Stimulated activated naive CD8-positive, alpha-beta T cell treated with anti-CD3 and anti-CD28 coated beads, Interleukin-15, amount 100 ng/mL, for 72 hours (primary cell): ENCODE data around the gene ATOSB.

Experiments
- ATAC-seq: fragments of 150-1000 bp; cut with Tn5 transposase; 2 replicates; pipeline ENCODE4 v1.10.0; 2021; ENCODE audit warnings: mild to moderate bottlenecking, moderate library complexity
- DNase-seq, 2 donors: peaks; one replicate each; pipeline ENCODE4 v3.0.0; 2021 to 2022
- H3K27ac Mint-ChIP-seq, 2 donors: one replicate each; pipeline ENCODE4 v1.8.0; 2022; ENCODE audit warnings: mild to moderate bottlenecking in 2 of 2, mixed read lengths in 2 of 2, moderate library complexity in 2 of 2
- H3K27me3 Mint-ChIP-seq: one replicate; pipeline ENCODE4 v1.8.0; 2022; ENCODE audit warnings: mixed read lengths
- H3K4me1 Mint-ChIP-seq: one replicate; pipeline ENCODE4 v1.8.0; 2022; ENCODE audit warnings: mild to moderate bottlenecking, mixed read lengths
- H3K4me3 Mint-ChIP-seq, 2 donors: one replicate each; pipeline ENCODE4 v1.8.0; 2022; ENCODE audit warnings: mild to moderate bottlenecking in 2 of 2, mixed read lengths in 2 of 2, moderate library complexity in 1 of 2
- H3K9me3 Mint-ChIP-seq, 2 donors: one replicate each; pipeline ENCODE4 v1.8.0; 2022; ENCODE audit warnings: mixed read lengths in 2 of 2

ATOSB gene

DNA sequence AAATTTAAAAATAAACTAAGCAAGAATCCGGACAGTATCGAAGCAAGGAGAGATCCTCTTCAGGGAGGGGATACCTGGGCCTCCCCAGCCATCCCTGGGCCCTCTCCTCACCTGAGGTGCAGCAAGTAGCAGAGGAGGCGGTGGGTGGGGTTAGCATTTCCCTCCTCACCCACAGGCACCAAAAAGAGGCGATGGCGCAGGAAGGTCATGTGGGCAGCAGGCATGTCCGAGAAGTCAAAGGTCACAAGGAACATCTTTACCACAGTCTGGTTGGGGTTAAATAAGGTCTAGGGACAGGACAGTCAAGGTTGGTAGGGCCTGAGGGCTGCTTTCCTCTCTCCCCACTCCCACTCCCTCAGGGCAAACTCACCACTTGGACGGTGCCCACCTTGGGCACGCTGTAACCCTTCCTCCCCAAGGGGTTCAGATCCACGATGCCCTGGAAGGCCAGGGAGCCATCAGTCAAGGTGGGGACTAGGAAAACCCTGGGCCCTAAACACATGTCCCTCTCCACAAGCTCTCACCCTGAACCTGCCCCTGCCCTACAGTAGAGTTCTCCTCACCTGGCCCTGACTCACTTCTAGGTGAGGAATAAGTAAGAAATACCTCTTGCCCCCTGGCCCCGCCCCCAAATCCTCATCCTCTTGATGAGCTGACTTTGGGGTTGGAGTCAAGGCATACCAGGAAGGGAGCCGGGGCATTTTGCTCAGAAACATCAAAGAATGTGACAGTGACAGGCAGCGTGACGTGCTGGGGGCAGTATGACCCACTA is 9.9 kb downstream of the ATOSB start:
- no peak overlapping the region for H3K4me3 Mint-ChIP-seq

DNA sequence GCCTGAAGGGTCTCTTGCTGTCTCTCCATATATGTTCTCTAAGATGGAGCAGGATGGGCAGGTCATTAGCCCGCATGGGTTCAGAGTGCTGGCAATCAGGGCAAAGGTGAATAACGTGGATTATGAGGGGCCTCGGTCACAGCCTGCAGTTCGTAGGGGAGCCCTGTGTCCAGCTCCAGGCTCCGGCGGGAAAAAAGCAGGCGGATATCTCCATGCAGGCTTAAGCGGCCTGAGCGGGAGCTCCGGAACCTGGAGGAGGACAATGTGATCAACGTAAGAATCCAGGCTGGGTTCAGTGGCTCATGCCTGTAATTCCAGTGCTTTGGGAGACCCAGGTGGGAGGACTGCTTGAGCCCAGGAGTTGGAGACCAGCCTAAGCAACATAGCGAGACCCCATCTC is 10.5 kb downstream of the ATOSB start:
- no peaks in the 10 kb centered on the region for H3K9me3 Mint-ChIP-seq
- no peaks in the 10 kb centered on the region for H3K27me3 Mint-ChIP-seq
- no peak overlapping the region for H3K27ac Mint-ChIP-seq
- no peak for DNase-seq
- H3K4me1 Mint-ChIP-seq: peaks cover 39% of the 10 kb centered on the region
- no peak for ATAC-seq
- no peak overlapping the region for H3K4me3 Mint-ChIP-seq

More for the DNA sequence above, 9.9 kb downstream of the ATOSB start:
- H3K27me3 Mint-ChIP-seq: no peaks in the 10 kb centered on the region
- H3K4me1 Mint-ChIP-seq: peaks cover 39% of the 10 kb centered on the region
- no peak for DNase-seq
- ATAC-seq: no peak
- no peak overlapping the region for H3K27ac Mint-ChIP-seq
- H3K9me3 Mint-ChIP-seq: no peaks in the 10 kb centered on the region

DNA sequence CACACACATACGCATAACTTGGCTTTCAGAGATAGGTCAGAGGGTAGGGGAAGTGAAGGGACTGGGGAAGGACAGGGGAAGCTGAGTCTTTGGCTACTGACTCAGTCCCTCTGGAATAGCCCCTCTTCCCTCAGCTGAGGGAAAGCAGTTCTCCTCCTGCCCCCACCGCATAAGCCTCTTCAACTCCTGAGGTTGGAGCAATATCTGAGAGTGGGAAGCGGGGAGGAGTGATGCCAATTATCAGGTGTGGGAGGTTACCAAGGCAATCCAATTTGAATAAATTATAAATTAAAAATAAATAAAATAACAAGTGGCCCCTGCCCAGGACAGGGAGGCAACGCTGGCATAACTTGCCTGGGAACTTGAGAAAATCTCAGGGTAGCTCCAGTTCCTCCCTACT is 11.1 kb downstream of the ATOSB start:
- ATAC-seq (no peak), DNase-seq (no peak)
- Mint-ChIP-seq H3K4me3 (no peak overlapping the region), H3K27me3 (no peaks in the 10 kb centered on the region), H3K9me3 (no peaks in the 10 kb centered on the region), H3K4me1 (peaks cover 41% of the 10 kb centered on the region), H3K27ac (no peak overlapping the region)

DNA sequence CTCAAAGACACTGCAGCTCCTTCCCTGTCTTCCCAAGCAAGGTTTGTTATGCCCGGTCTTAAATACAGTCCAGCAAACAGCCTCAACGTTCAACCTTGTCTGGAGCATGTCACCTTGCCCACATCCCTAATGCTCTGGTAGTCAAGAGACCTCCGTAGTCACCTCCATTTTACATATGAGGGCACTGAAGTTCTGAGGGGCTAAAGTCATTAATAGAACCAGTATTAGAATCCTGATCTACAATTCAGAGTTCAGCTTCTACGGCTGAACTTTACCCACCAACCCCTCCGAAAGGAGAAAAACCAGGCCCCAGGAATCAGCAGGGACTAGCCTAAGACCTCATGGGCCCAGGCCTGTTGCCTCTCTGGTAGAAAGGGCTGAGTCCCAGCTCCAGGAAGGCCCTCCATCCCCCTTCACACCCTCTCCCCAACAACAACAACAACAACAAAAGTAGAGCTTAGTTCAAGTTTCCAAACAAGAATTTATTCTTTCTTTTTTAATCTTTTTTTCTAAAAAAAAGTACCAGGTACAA is 11.9 kb downstream of the ATOSB start:
- Mint-ChIP-seq H3K27me3 (no peaks in the 10 kb centered on the region), H3K27ac (peak overlapping the region; percentile 93 to 99), H3K4me1 (peaks cover 45% of the 10 kb centered on the region), H3K9me3 (no peaks in the 10 kb centered on the region), H3K4me3 (peak overlapping the region; percentile 96 to 99)
- DNase-seq: no peak
- ATAC-seq: no peak

DNA sequence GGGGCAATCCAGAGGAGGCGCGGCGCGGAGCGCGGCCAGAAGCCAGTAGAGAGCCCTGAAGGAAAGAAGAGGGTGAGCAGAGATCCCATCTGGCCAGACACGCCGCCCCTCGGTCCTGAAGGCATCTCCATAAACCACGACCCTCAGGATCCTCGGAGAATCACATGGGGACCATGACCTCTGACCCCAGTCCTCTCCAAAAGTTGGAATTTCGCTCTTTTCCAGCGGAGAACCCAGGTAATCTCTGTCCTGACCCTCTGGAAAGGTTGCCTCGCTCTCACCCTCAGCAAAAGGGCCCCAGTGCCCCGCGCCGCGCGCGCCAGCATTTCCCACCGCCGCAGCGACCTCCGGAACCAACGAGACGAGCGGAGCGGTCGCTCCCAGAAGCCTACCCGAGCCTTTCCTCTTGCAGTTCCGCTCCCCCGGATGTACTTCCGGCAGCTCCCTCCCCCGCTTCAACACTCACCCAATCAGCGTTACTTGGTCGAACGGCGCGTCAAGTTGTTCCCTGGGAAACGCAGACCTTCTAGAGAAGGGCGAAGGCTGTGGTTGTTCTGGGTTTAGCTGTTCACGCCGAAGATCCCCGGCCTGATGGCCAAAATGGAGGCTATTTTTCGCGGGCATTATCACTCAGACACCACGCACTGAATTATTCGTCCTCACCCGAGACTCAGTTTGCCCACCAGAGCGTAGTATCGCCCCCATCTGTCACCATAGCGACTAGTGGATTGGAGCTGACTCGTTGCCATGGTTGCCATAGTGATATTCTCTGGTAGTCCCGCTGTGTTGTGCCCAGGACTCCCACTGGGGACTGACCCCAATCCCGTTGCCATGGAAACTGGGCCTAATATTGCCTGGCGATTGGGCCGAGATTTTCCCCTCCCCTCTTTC is 12.6 kb downstream of the ATOSB start, which contains the start of gene STOML2:
Gene STOML2, minus strand, starts transcription at position 363 of the 891 bp plus-strand sequence. Its CDS starts 37 bp downstream, at position 326.
- H3K4me1 Mint-ChIP-seq: peaks cover 46% of the 10 kb centered on the region
- peak within 1 kb of the TSS; percentile 99 for H3K27ac Mint-ChIP-seq
- peak; percentile 98 for ATAC-seq
- DNase-seq: peak; percentile 81 to 93
- no peaks in the 10 kb centered on the region for H3K27me3 Mint-ChIP-seq
- H3K9me3 Mint-ChIP-seq: no peaks in the 10 kb centered on the region
- peak within 1 kb of the TSS; percentile 96 to 99 for H3K4me3 Mint-ChIP-seq

DNA sequence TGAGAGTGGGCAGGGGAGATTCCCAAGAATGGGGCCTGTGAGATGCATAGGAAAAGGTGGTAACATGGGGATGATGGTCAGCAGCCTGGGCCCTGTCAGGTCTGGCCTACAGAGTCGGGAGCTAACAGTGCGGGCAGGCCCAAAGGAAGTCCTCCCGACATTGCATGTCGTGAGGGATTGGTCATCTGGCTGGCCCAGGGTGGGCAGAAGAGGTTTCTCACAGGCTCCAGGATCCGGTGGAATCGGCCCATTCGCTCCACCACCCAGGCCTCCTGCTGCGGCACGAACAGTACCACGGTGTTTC is 13.2 kb downstream of the ATOSB start:
- peak overlapping the region; percentile 99 for H3K27ac Mint-ChIP-seq
- ATAC-seq: peak; percentile 47
- no peaks in the 10 kb centered on the region for H3K9me3 Mint-ChIP-seq

DNA sequence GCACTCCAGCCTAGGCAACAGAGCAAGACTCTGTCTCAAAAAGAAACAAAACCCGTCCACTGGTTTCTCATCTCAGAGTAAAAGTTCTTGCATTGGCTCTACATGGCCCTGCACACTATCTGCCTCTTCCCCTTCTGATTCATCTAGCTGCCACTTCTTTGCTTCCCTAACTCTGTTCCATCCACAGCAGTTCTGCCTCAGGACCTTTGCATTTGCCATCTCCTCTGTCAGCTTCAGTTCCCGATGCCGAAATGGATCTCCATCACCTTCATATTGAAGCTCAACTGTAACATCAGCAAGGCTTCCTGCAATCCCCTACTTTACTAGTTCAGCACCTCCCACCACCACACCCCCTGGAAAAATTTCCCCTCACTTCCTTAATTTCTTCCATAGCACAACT is 18.1 kb downstream of the ATOSB start:
- H3K9me3 Mint-ChIP-seq: no peaks in the 10 kb centered on the region
- no peaks in the 10 kb centered on the region for H3K27me3 Mint-ChIP-seq
- no peak for DNase-seq
- H3K4me3 Mint-ChIP-seq: peak overlapping the region in 1 of 2 donors; percentile 35
- ATAC-seq: no peak
- peak overlapping the region; percentile 14 to 65 for H3K27ac Mint-ChIP-seq
- peaks cover 78% of the 10 kb centered on the region for H3K4me1 Mint-ChIP-seq

More for the DNA sequence above, 13.2 kb downstream of the ATOSB start:
- Mint-ChIP-seq H3K4me1 (peaks cover 52% of the 10 kb centered on the region), H3K27me3 (no peaks in the 10 kb centered on the region), H3K4me3 (peak overlapping the region; percentile 96 to 99)
- DNase-seq: no peak

DNA sequence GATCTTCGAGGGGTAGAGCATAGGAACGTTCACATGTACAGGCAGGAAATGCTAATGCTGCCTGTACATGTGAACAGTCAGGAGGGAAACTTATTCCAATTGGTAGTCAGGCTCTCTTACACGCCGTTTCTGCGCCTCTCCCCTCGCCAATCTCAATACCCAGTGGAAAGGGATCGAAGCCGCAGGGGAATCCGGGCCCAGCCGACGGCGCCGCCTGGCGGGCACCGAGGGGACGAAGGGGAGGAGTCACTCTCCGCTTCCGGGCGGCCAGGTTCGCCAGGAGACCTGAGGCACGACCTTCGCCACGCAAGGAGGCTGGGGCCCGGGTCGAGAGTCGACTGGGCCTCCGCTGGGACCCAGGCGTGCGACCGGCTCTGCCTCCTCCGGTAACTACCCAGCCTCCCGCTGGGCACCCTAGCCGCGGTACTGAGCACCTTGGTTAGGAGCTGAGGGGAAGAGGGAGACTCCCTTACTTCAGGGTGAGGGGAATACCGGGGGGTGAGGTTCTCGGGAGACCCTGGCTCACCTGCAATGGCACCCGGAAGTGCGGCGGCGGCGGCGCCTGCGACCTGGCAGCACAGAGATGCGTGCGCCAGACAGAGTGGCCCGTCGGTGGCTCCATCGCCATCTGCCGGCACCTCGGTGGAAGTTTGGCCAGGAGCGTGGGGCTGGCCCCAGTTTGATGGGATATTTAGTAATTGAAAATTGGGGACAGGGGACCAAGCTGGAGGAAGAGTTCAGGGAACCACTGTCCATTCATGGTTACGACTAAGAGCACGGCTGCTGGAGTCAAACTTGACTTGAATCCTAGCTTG is 19.4 kb downstream of the ATOSB start, which contains the start of gene PIGO:
Gene PIGO, minus strand, starts transcription at position 557 of the 815 bp plus-strand sequence. CDS start 1,026 bp downstream, outside the sequence.
- DNase-seq: peak; percentile 92 to 93
- no peaks in the 10 kb centered on the region for H3K27me3 Mint-ChIP-seq
- no peaks in the 10 kb centered on the region for H3K9me3 Mint-ChIP-seq
- peak; percentile 94 for ATAC-seq
- H3K4me3 Mint-ChIP-seq: peak within 1 kb of the TSS; percentile 87 to 92
- H3K27ac Mint-ChIP-seq: peak within 1 kb of the TSS; percentile 97 to 99
- peaks cover 65% of the 10 kb centered on the region for H3K4me1 Mint-ChIP-seq

DNA sequence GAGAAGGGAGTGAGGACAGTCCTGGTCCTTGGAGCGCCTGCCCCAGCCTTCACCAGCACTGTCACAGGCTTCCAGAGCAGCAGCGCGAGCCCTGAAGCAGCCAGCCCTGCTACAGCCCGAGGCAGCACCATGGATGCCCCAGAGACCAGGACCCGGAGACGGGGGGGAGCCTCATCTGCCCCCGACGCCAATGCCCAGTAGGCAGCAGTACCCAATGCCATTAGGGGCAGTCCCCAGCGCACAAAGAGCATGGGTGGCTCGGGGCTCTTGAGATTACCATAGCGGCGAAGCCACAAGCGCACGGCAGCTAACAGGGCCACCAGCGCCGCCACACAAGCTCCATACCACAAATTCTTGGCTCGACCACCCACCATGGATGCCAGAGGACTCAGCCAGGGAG is 24.1 kb downstream of the ATOSB start:
- Mint-ChIP-seq H3K4me3 (no peak overlapping the region), H3K9me3 (no peaks in the 10 kb centered on the region), H3K27me3 (no peaks in the 10 kb centered on the region), H3K27ac (no peak overlapping the region), H3K4me1 (peaks cover 29% of the 10 kb centered on the region)
- DNase-seq: no peak
- no peak for ATAC-seq

DNA sequence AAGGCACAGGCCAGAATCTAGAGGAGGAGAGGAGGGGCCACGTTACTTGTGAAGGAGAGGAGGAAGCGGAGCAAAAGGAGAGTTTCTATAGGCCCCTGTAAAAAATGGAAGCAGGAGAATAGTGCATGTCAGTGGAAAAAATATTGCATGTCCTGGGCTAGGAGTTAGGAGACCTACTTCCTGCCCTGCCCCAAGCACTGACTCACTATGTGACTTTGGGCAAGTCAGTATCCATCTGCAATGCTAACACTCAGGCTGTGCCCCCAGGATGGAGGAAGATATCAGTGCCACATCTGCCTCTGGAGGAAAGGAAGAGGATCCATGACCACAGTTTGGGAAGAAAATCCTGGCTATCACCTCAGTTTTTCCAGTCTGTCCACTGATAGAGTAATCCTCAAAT is 26.2 kb downstream of the ATOSB start:
- DNase-seq (no peak), ATAC-seq (no peak)
- no peaks in the 10 kb centered on the region for H3K27me3 Mint-ChIP-seq
- H3K9me3 Mint-ChIP-seq: no peaks in the 10 kb centered on the region
- H3K4me3 Mint-ChIP-seq: no peak overlapping the region
- H3K4me1 Mint-ChIP-seq: peaks cover 9% of the 10 kb centered on the region
- no peak overlapping the region for H3K27ac Mint-ChIP-seq

DNA sequence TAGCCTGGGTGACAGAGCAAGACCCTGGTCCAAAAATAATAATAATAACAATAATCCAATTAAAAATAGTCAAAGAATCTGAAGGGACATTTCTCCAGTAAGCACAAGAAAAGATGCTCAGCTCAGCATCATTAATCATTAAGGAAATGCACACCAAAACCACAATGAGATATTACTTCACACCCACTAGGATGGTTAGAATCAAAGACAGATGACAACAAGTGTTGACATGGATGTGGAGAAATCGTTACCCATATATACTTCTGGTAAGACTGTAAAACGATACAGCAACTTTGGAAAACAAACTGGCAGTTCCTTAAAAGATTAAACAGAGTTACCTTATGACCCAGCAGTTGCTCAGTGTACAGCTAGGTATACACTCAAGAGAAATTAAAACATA is 30.6 kb downstream of the ATOSB start:
- Mint-ChIP-seq H3K9me3 (no peaks in the 10 kb centered on the region), H3K27ac (no peak overlapping the region), H3K4me3 (no peak overlapping the region), H3K4me1 (peaks cover 4% of the 10 kb centered on the region), H3K27me3 (no peaks in the 10 kb centered on the region)
- DNase-seq: no peak
- ATAC-seq: no peak

DNA sequence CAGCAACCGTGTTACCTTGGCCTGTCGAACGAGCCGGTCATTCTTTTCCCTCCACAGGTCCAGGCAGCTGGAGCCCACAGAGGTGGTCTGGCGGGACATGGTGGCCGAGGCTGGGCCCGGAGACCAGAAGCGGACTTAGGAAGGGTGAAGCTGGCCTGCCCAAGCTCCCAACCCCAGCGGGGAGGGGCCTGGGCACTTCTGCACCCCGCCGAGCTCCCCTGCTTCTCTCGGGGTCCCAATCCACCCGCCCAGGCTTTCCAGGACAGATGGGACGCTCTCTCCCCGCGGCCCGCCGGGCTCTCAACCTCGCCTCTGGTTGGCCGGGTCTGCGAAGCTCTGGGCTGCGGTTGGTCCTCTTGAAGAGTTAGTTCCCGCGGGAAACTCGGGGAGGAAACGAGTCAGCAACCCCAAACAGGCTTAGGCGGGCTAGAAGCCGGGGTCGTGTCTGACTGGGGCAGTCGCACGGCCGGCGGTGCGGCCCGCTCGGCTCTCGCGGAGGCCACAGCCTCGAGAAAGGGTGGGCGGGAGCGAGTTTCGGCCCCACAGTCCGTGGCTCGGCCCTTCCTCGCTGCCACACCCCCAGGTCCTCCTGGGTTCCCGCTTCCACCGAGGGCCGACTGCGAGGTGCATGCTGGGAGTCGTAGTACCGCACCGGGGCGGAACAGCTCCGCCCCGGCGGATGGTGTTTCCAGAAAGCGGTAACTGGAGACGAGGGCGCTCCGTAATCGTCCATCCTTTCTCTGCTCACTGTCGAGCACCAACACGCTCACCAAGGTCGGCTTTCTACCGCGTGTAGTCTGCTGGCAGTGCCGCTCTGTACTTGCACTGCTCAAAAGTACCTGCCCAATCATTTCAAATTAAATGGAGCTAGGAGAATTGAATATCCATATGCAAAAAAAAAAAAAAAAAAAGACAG is 36.0 kb downstream of the ATOSB start, which contains the start of gene FANCG:
Gene FANCG, minus strand, starts transcription at position 517 of the 916 bp plus-strand sequence. Its CDS starts 418 bp downstream, at position 99.
- peak; percentile 81 to 87 for DNase-seq
- Mint-ChIP-seq H3K27me3 (no peaks in the 10 kb centered on the region), H3K27ac (peak within 1 kb of the TSS; percentile 97 to 98), H3K9me3 (no peaks in the 10 kb centered on the region), H3K4me1 (peaks cover 39% of the 10 kb centered on the region), H3K4me3 (peak within 1 kb of the TSS; percentile 98)
- ATAC-seq: peak; percentile 92

DNA sequence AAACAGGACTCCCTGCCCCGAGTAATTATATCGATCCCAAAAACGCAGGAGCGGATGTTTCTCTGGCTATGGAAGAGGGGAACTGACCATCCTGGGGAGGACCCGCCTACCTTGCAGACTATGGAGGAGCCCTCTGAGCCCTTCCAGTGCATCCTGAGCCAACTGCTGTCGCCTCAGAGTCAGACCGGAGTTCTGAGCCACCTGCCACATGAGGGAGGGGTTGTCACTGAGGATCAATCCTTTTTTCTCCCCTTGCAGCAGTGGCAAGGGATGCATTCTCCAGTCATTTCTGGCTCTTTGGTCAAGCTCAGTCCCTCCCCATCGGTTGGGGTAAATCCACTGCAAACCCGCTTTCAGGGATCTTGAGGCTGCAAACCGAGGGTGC is 36.6 kb downstream of the ATOSB start:
- peak overlapping the region; percentile 48 to 76 for H3K27ac Mint-ChIP-seq
- no peaks in the 10 kb centered on the region for H3K9me3 Mint-ChIP-seq
- H3K4me3 Mint-ChIP-seq: peak overlapping the region; percentile 98
- DNase-seq: no peak
- peak; percentile 8 for ATAC-seq
- H3K4me1 Mint-ChIP-seq: peaks cover 42% of the 10 kb centered on the region
- H3K27me3 Mint-ChIP-seq: no peaks in the 10 kb centered on the region

DNA sequence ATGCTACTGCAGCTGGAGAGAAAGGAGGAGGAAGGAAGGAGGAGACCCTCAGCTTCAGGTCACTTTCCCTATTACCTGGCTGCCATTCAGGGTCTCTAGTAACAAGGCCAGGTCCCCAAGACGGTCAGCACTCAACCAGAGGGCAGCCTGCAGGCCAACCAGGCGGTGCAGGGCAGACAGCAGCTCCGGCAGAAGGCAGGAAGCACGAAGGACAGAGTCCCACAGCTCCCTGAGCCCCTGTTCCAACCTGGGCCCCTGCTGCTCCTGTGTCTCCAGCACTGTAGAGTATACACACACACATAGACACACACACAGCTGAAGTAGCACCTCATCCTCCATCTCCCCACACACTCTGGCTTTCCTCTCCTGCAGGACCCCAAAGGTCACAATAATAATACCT is 37.6 kb downstream of the ATOSB start:
- Mint-ChIP-seq H3K27me3 (no peaks in the 10 kb centered on the region), H3K4me1 (peaks cover 52% of the 10 kb centered on the region), H3K27ac (no peak overlapping the region), H3K4me3 (peak overlapping the region; percentile 98), H3K9me3 (no peaks in the 10 kb centered on the region)
- DNase-seq (no peak), ATAC-seq (no peak)
